GM21447 (cell line): ENCODE measurements around the gene ADGRG3.

Experiments
- ATAC-seq: cut with Tn5 transposase; IDR thresholded peaks from one replicate; pipeline ENCODE4 v1.9.1; 2021; ENCODE audit not compliant: unreplicated experiment

Gene ADGRG3, protein sequence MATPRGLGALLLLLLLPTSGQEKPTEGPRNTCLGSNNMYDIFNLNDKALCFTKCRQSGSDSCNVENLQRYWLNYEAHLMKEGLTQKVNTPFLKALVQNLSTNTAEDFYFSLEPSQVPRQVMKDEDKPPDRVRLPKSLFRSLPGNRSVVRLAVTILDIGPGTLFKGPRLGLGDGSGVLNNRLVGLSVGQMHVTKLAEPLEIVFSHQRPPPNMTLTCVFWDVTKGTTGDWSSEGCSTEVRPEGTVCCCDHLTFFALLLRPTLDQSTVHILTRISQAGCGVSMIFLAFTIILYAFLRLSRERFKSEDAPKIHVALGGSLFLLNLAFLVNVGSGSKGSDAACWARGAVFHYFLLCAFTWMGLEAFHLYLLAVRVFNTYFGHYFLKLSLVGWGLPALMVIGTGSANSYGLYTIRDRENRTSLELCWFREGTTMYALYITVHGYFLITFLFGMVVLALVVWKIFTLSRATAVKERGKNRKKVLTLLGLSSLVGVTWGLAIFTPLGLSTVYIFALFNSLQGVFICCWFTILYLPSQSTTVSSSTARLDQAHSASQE

DNA sequence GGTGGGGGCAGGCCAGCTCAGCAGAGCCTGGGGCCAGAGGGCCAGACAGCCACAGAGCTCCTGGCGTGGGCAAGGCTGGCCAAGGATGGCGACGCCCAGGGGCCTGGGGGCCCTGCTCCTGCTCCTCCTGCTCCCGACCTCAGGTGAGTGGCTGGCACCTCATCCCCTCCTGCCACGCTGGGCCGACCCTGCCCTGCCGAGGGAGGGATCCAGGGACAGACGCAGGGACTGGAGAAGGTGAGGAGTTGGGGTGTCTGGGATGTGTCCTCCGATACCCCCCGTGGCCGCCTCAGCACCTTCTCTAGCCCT, at the start of gene ADGRG3:
ADGRG3 (plus strand) TSS at position 44 of the 309 bp plus-strand sequence; CDS start at position 86, 42 bp downstream.
- ATAC-seq: no peak

DNA sequence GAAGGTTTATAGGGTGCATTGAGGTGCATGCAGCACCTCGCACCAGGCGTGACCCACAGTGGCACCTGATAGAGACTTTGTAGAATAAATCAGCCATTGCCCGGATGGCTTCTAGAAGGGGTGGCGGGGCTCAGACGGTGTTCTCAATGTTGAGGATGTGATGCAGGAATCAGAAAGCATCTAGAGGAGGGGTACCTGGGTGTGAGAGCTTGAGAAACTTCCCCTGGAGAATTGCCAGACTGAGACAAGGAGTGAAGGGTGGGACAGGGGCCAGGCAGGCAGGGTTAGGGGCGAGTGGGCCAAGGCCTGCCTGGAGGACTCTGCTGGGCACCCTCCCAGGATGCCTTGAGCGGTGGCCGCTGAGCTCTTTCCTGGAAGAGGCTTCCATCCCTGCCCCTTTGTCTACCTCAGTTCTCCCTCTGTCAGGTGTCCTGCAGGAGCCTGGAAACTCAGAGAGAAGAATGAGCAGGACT, 48.9 kb upstream of the ADGRG3 start:
- ATAC-seq: no peak

DNA sequence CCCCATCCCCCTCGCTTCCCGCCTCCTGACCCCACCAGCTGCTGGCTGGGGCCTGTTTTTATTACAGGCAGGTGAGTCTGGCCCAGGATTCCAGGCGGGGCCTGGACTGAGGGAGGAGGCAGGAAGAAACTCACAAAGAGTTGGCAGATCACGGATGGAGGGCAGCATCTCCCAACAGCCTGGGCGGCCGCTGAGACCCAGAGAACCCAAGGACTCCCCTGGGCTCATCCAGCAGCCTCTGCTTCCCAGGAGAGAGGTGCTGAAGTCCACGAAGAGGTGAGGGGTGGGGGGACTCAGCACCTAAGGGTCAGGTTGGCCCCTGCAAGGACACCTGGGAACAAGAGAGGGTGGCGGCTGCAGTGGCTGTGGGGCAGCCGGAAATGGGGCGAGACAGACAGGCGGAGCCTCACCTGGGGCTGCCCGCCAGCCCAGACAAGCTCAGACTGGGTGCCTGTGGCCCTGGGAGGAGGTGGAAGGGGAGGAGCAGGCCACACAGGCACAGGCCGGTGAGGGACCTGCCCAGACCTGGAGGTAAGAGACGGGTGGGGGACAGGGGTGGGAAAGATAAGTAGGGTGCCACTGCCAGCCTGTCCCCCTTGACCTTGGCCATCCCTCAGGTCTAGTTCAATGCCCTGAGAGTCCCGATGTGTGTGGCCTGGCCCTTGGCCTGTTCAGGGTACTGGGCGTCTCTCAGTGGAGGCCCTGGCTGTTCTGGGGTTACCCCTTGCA, 48.3 kb upstream of the ADGRG3 start:
- no peak for ATAC-seq

DNA sequence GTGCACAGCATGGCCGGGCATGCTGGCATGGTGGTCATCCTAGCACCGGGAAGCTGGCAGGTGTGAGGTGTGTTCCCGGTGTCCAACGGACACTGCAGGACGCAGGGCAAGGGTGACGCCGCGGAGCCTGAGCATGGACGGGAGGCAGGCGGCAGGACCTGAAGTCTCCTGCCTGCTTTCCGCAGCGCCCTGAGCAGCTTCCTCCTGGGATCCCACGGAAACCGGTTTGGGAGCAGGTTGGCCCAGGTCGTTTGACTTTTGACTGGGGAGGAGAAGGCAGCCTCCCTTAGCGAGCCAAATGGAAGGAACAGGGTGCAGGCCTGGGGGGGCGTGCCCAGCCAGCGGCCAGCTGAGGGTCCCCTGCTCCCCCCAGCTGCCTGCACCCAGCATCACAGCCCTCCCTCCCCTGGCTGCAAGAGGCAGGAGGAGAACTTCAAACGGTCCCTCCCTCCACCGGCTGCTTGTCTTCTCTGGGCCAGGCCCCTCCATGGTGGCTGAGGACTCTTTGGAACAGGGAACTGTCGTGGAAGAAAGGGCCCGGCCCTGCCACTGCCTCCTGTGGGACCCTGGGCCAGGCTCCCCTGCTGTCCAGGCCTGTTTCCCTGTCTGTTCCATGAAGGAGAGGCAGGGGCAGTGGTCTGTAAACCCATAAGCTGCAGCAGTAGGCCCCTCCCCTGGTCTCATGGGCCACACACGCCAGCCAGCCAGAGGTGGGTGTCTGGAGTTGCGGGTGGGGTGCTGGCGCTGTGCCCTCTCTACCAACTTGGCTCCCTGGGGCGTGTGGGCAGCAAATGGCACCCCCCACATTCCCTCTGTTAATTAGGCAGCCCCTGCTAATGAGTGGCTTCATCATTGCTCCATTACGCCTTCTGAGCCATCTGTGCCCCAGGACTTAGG, 47.5 kb upstream of the ADGRG3 start:
- no peak for ATAC-seq

DNA sequence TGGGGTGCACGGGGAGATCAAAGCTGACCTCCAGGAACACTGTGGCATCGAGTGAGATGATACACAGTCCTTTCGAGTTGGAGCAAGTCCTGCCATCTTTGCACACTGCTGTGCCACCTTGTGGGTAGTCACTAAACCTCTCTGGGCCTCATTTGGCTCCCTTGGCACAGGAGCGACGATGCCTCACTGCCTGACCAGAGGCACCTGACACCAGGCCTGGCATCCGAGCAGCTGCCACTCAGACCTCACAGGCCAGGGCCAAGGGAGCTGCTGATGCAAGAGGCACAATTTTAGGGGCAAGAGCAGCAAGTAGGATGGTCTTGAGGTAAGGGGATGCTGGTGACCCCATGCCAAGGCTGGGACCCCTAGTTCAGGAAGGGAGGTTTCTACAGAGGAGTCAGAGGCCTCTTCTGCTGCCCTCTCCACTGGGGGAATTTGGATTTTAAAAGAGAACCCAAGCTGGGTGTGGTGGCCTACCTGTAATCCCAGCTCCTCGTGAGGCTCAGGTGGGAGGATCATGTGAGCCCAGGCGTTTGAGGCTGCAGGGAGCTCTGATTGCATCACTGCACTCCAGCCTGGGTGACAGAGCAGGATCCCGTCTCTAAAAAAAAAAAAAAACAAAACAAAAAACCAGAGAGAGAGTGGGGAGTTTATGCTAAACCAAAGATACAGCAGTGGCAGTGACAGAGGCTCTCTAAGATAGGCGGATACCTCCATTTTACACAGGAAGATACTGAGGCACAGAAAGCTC, 46.4 kb upstream of the ADGRG3 start:
- ATAC-seq: no peak

DNA sequence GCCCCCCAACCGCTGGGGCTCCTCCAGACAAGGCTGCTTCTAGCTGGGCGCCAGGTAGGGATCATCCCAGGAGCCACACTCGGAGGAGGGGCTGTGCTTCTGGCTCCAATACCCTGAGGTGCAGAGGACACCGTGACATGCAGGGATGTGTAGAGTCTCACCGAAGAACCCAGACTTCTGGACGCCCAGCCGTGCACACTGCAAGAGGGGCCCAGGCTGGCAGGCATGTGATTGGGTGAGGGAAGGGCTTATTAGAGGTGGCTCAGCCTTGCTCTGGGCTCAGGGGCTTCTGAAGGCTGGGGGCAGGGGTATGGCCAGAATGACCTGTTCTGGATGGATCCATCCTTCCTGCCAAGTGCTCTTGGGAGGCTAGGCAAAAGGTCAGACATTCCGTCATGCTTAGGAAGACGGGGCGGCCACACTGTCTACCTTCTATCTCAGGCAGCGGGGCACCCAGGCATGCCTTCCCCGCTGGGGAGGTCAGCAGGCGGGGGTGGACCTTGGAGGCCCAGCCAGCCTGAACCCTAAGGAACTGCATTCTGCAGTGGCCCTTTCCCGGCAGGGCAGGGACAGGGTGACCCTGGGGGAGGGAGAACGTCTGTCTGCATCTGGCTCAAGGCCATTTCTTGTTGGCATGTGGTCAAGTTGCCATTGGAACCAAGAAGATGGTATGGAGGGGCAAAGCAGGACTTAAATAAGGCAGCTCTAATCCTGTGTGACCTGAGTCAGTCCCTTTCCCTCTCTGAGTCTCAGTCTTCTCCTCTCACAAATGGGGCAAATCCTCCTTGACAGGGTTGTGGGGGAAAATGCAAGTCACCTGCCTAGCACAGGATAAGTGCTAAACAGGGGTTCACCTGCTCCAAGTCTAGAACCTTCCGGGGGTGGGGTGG, 45.5 kb upstream of the ADGRG3 start:
- ATAC-seq: no peak

DNA sequence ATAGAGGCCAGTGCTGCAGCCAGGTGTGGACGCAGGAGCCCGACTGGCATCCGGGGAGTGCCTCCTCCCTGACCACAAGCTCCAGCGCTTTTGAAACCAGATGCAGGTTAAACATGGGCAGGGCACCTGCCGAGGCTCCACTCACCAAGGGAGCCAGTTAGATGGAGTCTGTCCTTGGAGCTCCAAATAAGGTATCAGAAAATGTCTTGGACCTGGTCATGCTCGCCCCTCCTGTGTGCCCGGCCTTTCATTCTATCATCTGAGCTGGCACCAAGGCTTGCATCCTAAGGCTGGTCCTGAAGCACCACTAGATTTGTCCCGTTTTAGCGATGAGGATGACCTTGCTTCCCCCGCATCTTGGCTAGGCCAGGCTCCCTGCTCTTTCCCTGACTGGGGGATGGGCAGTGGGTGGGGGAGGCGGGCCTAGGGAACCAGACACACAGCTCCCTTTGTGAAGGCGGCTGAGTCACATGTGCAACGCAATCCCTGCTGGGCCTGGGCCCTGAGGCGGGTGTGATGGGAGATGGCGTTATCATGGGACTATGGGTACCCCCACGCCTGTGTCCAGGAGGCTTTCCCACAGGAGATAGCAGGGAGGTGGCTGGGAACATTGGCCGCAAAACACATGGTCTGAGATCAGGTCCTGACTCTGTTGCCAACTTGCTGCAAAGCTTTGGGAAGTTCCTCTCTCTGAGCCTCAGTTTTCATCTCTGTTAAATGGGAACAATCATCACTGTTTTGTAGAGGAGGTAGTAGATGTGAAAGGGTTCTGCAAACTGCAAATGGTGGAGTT, 44.7 kb upstream of the ADGRG3 start:
- ATAC-seq: no peak

DNA sequence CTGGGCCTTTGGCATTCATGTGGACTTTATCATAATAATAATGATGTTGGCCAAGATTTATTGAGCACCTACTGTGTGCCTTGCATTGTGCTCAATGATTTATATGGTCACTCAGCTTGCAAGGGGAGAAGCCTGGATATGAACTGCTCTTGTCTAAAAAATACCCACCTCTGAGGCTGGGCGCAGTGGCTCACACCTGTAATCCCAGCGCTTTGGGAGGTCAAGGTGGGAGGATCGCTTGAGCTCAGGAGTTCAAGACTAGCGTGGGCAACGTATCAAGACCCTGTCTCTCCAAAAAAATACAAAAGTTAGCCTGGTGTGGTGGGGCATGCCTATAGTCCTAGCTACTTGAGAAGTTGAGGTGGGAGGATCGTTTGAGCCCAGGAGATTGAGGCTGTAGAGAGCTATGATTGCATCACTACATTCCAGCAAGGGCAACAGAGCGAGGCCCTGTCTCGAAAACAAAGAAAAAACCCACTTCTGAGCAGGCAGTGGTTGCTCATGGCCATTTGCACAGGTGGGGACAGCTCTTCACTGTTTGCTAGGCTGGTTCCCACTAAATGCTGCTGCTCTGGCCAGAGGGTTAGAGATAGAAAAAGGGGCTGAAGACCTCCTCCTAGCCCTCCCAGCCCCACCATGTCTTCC, 43.9 kb upstream of the ADGRG3 start:
- ATAC-seq: no peak

DNA sequence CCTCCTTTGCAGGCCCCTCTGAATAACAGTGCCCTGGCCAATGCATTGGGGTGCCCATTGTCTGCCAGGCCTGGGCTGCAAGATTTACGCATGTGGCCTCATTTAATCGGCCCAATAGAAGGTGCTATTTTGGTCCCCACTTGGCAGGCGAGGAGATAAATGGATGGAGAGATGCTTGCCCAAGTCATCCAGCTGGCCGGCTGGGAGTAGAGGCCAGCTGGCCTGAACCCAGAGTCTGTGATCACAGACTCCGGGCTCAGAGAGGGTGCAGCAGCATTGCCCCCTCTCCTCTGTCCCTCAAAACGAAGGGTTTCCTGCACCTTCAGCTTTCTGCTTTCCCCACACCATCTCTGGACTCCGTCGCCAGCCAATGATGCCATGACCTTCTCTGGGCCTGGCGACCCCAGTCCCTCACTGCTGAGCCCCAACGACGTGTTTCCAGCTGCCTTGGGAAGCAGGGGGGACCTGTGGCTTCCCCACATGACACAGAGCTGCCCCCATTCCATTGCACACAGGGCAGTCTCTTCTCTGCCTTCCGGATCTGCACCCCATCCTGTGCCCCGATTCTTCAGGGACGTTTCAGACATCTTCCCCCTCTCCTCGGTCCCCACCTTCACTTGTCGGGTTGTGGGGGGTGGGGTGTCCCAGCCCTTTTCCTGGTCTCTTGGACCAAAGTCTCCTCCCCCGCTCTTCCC, 43.2 kb upstream of the ADGRG3 start:
- ATAC-seq: no peak

DNA sequence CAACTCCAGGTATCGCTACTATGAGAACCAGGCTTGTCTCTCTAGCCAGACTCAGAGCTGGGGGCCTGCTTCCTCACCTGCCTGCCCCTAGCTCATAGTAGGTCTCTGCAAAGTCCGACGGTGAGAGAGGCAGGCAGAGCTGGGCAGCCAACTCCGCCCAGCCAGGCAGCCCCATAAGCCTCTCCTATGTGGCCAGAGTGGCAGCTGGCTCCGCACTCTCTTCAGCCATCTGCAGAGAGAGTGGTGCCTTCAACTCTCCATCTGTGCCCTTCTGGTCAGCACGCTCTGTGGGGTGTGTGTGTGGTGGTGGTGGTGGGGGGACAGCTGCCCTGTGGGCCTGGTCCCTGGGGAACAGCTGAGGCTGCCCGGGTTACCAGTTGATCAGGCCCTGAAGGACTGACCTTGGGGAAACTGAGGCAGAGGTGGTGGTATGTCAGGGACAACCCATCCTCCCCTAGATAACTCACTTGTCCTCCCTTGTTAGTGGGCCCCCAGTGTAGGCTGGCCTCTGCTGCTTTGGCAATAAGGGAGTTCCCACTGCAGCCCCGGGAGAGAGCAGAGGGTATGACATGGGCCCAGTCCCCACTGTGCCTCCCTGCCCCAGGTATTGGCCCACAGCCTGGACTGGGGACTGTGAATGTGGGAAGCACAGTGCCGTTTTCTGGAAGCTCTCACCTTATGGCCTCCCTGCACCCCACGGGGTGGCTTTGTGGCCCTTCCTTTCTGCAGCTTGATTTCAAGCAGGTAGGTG, 41.5 kb upstream of the ADGRG3 start:
- ATAC-seq: no peak

DNA sequence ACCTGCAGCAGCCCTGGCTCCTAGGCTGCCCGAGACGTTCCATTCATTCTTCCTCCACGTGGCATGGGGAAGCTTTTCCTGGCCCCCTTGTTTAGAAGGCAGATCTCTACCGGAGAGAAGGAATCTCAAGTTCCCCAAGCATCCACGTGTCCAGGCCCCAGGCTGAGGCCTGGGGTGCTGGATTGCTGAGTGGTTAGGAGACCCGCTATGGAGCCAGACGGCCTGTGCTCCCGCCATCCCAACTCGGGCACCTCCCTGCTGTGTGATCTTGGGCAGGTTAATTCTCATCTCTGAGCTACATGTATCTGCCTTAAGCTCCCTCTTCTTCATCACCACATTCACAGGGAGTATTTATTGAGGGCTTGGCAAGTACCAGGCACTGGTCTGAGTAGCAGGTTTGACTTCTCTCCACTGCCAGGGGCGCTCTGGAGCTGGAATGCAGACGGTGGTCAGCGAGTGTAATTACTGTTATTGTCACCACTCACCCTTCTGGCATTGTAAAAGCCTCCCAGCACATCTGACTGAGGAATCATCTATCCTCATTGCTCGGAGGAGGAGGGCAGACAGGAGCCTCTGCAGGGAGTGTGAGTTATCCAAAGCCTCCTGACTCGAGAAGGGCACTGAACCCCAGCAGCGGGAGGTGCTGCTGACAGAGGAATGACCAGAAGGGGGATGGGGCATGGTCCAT, 40.8 kb upstream of the ADGRG3 start:
- no peak for ATAC-seq

DNA sequence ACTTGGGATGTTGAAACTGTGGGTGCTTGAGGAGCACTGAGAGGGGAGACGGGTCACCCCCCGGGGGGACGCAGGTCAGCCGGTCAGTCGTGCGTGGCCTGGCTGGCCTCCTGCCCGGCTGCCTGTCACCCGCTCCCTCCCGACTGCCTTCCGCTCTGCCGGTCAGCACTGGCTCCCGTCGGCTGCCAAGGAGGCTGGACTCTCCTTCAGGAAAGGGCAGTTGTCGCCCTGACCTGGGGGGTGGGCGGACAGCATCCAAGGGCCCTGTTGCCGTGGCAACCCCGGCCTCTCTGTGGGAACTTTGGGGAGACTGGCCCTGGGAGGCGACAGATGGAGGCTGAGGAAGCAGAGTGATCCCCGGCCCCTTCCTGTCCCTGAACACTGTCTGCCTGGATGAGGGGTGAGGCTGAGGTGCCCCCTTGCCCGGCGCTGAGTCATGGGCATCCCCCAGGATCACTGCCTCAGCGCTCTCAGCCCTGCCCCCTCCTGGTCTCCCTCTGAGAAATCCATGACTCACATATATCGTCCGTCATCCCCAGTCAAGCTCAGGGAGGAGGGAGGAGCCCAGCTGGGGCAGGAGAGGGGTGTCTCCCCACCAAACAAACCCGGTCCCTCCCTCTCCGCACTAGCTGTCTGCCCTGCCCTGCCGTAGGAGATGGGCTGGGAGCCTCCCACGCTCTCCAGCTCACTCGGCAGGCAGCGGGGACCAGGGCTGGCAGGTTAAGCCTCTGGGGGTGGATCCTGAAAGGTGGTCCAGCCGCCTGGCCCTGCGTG, 39.9 kb upstream of the ADGRG3 start, which contains the start of gene ADGRG1:
ADGRG1 (plus strand) TSS at position 623 of the 774 bp plus-strand sequence. CDS start 21,658 bp downstream, outside the sequence.
- ATAC-seq: no peak

DNA sequence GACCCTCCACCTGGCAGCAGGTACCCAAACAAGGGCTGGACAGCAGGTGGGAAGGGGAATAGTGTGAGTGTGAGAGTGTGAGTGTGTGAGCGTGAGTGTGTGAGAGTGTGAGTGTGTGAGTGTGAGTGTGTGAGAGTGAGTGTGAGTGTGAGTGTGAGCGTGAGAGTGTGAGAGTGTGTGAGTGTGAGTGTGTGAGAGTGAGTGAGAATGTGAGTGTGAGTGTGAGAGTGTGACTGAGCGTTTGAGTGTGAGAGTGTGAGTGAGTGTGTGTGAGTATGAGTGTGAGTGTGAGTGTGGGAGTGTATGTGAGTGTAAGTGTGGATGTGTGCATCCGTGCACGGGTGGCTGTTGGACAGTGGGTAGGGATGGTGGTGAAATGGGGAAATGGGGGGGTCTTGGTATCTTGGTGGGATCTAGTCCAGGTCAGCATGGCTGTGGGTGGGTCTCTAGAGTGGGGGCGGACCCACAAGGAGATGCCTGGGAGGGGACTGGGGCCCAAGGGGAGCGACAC, 39.3 kb upstream of the ADGRG3 start:
- no peak for ATAC-seq

DNA sequence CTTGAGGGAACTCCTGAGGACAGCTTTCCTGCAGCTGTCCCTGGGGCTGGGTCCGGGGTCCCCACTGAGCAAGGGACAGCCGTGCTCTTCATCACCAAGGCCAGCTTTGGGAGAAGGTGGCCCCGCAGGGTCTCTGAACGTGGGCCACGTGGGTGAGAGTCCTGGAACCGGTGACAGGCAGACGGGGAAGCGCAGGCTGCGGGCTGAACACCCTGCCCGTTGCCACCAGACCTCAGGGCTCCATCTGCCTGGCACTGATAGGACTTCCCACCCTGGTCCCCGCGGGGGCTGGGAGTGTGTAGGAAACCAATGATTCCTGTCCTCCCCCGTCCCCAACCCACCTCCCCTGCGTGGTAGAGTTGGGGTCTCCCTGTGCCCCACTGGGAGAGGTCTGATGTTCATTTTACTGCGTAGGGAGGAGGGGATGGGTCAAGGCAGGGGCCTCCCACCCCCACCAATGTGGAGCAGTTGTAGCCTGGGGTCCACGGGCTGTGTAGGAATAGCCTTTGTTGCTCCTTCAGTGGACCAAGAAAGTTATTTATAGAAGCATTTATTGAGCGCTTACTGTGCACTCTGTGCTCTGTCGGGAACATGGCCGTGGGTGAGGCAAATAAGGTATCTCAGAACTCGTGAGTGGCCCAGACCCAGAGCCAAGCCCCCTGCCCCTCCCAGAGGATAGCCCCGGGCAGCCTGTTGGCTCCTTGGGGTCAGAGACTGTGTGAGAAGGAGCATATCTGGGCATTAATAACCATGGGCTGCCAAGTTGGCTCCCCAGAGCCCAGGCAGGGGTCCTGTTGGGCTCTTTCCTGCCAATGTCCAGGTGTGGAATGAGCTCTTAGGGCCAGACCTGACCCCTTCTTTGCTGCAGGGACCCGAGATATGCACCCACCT, 38.3 kb upstream of the ADGRG3 start:
- no peak for ATAC-seq
